ENCODE data around the gene UBE2O.

UBE2O gene

DNA sequence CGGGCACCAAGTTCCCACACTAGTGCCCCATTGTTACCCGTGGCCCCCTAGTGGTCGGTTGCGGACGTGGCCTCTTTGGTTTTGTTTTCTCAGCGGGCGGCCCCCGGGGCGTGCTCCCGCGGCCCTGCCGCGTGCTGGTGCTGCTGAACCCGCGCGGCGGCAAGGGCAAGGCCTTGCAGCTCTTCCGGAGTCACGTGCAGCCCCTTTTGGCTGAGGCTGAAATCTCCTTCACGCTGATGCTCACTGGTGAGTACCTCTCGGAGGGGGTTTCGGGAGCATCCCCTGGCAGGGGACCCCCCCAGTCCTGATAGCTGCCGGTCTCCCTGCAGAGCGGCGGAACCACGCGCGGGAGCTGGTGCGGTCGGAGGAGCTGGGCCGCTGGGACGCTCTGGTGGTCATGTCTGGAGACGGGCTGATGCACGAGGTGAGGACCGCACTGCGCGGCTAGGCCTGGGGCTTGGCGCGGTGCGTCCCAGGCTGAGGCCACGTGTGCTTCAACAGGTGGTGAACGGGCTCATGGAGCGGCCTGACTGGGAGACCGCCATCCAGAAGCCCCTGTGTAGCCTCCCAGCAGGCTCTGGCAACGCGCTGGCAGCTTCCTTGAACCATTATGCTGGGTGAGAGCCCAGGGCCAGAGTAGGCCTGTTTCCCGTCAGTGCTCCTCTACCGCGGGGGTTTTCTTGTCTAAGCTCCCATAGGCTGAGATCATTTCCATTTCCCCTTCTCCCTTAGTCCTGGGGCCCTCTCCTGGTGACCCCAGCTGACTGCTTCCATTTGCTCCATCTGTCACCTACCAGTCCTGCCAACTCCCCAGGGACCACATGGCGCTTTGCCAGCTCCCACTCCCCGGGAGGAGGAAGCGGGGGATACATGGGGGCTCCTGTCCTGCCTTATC, 66.8 kb downstream of the UBE2O start:
- DNase-seq = peak; percentile 80

- DNase-seq = peak; percentile 35
Measured at GRCh38 chr17:76384987-76385891, 67.7 kb downstream of the UBE2O start.

DNA sequence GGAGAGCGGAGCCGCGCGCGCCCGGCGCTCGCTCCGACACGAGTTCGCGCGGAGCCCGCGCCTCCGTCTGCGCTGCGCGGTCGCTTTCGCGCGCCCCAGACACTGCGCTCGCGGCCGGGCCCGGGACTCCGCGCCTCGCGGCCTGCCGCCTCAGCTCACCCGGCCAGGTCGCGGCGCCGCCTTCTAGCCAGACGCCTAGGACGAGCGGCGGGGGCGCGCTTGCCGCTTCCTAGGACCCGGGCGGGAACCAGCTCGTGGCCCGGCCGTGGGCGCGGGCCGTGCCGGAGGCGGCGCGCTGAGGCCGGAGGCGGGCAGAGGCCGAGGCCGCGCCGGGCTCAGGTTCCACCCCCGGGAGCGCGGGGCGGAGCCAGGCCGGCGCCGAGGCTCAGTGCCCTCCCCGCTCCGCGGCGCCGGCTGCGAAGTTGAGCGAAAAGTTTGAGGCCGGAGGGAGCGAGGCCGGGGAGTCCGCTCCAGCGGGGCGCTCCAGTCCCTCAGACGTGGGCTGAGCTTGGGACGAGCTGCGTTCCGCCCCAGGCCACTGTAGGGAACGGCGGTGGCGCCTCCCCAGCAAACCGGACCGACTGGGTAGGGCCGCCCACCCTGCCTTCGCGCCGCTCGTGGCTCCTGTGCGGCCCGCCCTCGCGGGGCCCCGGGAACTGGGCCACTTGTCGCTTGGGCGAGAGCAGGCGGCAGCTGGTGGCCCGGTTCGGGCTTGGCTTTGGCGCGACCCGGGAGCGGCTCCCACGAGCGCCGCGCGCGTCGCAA, 68.5 kb downstream of the UBE2O start, which contains the start of gene SPHK1:
Gene SPHK1, plus strand, starts transcription at position 388 of the 765 bp plus-strand sequence. CDS start 1,036 bp downstream, outside the sequence.
- DNase-seq = peak; percentile 43

DNA sequence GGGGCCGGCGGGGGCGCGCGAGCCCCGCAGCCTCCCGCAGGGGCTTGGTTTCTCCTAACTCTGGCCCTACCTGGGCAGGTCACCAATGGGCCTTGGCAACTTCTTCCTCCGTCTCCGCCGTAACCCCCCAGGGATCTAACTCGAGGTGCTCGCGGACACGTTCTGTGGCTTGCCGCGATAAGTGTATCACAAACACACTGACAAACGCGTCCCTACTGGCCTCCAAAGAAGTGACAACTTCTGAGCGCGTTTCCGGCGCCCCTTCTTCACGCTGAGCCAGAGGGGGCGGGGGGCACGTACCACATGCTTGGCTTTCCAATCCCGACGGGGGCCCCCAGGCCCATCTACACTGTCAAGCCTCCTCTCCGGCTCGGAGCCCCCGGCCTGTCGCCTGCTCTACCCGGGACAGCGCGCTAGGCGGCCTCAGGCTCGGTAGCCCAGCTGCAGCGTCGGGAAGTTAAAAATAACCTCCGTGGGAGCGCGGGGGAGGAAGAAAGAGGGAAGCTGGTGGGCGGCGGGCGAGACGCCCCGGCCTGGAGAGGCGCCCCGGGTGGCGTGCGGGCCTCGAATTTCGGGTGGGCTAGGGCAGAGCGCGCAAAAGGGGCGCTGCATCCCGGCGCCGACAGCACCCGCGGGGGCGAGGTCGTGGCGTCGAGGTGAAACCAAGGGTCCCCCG, 69.3 kb downstream of the UBE2O start:
- peak; percentile 28 for DNase-seq

DNA sequence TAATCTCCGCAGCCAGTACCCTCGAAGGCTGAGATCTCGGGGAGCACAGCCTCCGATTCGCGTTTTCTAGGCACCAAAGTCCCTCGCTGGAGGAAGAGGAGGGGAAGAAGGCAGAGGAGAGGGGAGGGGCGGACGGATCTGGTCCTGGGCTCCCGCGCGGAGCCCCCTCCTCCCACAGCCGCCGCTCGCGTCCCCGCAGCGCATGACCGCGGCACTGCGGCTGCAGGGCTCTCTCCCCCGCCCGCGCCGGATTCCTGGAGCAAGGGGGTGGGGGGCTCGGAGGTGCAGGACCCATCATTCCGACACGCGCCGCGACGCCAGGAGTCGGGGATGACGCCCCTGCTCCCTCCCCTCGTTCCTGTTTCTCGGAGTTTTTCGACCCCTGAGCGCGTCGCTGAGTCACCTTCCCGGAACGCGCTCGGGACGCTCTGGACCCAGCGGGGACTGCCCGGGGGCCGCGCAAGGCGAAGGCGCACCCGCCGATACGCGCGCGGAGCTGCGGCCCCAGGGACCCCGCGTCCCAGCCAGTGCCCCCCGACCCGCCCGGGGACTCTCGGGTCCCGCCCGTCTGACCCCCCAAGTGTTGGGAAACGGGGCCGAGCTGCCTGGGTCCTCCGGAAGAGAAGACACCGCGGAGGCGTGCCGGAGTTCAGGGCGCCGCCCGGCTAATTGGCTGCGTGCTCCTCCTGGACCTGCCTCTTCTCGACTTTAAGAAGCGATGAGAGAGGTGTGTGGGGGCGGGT, 70.0 kb downstream of the UBE2O start:
- DNase-seq = peak; percentile 42

DNA sequence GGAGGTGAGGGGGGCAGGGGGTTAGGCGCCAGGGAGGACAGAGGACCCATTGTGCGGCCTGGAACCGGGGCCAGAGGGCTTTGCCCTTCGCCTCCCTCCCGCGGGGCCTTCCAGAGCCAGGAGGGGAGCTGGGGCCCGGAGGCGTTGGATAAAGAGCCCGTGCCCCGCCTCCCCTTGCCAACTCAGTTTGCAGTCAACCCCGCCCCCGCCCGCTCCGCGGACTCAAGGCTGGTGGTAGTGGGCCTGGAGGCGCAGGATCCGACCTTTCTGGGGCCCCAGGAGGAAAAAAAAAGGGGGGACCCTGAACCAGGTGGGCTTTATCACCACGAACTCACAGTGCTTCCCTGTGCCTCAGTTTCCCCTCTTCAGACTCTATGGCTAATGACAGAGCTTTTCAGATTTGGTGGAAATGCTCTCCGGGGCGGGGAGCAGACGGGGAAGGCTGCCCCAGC, 70.6 kb downstream of the UBE2O start:
- peak; percentile 20 for DNase-seq

DNA sequence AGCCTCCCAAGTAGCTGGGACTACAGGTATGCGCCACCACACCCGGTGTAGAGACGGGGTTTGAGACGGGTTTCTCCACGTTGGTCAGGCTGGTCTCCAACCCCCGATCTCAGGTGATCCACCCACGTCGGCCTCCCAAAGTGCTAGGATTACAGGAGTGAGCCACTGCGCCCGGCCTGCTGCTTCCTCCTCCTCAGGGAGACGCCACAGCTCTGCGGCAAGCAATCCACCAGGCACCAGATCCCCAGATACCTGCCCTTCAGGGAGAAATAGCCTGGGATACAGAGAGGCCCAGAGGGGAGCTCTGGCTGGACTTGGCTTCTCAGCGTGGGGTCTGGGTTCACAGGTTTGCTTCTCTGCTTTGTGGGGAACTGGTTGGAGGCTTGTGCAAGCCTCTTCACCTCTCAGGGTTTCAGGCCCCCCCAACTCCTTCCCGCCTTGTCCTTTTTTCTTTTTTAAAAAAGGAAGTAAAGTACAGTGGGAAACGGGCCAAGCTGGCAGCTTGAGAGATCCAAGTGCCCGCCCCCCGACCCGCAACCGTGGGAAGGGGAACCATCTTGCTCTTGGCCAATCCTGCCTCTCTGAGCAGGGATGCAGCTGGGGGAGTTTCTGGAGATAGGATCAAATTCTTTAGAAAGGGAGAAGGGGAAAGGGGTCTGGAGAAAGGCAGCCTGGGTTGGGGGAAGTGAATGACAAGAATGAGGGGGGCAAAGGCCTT, 71.2 kb downstream of the UBE2O start:
- DNase-seq = no peak

DNA sequence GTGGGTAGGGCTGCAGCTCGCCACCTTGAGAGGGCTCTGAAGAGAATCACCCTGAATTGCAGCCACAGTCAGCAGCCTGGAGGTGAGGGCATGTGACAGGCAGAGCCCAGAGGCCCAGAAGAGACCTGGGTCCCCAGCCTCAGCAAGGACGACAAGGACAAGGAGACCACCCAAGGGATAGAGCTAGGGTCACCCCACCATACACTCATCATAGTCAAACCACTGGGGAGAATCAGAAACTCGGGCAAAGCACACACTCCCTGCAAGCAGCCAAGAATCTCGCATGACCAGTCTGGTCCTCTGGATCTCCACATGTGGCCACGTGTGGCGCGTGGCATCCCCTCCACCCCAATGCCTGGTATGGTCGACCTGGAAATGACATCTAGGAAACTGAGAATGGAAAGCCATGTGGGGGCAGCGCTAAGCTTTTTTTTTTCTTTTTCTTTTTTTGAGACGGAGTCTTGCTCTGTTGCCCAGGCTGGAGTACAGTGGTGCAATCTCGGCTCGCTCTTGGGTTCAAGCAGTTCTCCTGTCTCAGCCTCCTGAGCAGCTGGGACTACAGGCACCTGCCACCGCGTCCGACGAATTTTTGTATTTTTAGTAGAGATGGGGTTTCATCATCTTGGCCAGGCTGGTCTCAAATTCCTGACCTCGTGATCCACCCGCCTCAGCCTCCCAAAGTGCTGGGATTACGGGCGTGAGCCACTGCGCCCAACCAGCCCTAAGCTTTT, 73.1 kb downstream of the UBE2O start:
- DNase-seq = no peak

- DNase-seq = no peak
Measured at GRCh38 chr17:76379275-76379641, 73.7 kb downstream of the UBE2O start.

- no peak for DNase-seq
Measured at GRCh38 chr17:76378548-76379274, 74.2 kb downstream of the UBE2O start.

GRCh38 chr17:76376318-76377133, 76.4 kb downstream of the UBE2O start:
- DNase-seq = no peak

DNA sequence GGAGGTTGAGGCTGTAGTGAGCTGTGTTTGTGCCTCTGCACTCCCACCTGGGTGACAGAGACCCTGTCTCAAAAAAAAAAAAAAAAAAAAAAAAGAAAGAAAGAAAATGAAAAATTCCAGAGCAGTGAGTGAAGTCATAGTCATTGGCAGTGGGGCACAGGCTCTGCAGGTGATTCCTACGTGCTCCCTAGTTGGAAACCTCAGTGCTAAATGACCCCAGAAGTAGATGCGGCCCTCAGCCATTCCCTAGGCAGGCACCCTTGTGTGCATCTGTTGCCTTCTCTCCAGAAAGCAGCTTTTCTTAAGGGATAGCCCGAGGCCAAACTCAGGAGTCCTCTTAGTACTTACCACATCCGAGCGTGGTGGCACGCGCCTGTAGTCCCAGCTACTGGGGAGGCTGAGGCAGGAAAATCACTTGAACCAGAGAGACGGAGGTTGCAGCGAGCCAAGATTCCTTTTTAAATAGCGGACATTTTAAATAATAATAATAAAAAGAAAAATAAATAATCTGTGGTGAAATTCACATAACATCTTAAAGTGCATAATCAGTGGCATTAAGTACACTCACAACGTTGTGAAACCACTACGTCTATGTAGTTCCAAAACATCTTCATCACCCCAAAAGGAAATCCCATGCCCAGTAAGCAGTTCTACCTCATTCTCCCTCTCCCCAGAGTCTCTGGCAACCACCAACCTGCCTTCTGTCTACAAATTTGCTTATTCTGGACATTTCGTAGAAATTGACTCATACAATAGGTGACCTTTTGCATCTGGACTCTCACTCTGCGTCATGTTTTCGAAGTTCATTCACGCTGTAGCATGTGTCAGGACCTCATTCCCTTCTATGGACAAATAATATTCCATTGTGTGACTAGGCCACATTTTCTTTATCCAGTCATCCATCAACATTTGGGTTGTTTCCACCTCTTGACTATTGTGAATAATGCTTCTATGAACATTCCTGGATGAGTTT, 81.0 kb downstream of the UBE2O start:
- no peak for DNase-seq

DNA sequence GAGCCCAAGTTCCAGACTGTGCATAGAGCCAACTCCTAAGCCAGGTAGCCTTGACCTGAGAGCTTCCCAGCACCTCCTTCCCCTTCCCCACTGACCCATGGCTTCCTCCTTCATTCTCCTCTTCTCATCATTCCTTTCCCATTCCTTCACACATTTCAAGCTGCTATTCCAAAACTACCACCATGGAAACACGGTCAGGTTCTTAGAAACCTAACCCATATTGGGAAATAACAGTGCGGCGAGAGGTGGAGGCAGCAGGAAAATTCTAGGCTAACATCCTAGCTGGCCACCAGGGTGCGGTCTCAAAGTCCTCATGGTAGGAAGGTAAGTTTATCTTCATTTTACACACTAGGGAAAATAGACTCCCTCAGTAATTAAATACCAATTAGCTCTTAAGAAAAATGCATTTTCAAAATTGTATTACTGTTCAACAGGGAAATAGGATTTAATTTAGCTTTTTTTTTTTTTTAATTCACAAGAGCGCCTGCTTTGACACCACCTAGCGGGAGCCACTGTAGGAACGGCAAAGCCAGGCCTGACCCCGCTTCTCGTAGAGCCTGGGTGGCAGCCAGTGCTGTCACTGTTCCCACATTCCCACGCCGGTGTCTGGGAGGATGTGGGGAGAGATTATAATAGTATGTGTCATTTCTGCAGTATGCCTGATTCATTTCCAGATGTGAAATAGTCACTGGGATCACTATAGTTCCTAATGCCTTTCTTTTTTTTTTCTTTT, 82.5 kb downstream of the UBE2O start:
- DNase-seq = no peak

DNA sequence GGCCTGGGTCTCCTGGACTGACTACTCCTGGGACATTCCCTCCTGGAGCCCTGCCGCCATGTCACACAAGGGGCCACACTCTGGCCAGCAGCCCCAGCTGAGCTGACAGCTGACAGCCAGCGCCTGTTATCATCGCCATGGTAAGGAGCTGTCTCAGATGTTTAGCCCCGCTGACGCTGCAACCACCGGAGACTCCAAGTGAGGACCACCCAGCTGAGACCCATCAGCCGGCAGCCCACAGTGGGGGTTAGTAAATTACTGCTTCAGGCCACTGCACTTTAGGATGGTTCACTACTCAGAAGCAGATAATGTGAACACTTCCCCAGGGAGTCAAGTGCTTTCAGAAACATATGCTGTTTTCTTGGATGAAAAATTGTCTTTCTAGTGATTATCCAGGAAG, 83.1 kb downstream of the UBE2O start:
- DNase-seq = no peak

GRCh38 chr17:76369379-76369778, 83.6 kb downstream of the UBE2O start:
- no peak for DNase-seq

DNA sequence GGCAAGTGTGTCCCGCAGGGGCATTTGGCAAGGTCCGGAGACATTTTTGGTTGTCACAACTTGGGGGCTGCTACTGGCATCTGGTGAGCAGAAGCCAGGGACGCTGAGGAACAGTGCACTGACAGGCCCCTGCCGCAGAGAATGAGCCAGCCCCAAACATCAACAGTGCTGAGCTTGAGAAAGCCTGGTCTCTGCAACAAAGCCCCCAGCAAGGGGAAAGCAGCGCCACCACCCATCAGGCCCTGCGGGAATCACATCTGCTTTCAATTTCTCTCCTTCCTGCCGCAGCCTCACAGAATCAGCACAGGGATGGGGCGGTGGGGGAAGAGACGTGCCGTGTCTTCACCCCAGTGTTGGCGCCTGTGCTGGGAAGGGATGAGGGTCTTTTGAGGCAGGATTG, 84.4 kb downstream of the UBE2O start:
- no peak for DNase-seq

Data from activated T-cell treated with anti-CD3 and anti-CD28 coated beads for 4 hours (primary cell).